Stomach (tissue), 9 donors: Measurements from ENCODE around the gene RPRML. TPM values are rescaled to one million over a fixed set of nuclear protein-coding genes. Genes with fewer than 3 reads are reported as not detected.

Source experiments
- DNase-seq, 2 donors: peaks; one replicate each; pipeline versions ENCODE4 v3.0.0 to v3.0.0-alpha.2; 2013 to 2019
- H3K27ac ChIP-seq, 5 donors: fragments of 200-600 bp in 4 of 5; sonication (generic) in 4 of 5; one replicate each; pipeline ENCODE4 v1.5.1; 2013 to 2019; ENCODE audit warnings: mild to moderate bottlenecking in 1 of 5, moderate library complexity in 1 of 5
- H3K27me3 ChIP-seq, 3 donors: fragments of 200-600 bp; sonication (generic); one replicate each; pipeline ENCODE4 v1.5.1; 2017 to 2019; ENCODE audit warnings: mixed run types in 1 of 3
- H3K36me3 ChIP-seq, 4 donors: fragments of 200-600 bp; sonication (generic); 1 replicate in 3 of 4; 2 replicates in 1 of 4; pipeline ENCODE4 v1.5.1; 2016 to 2019
- H3K4me1 ChIP-seq, 4 donors: fragments of 200-600 bp; sonication (generic); one replicate each; pipeline ENCODE4 v1.5.1; 2016 to 2019
- H3K4me3 ChIP-seq, 4 donors: fragments of 200-600 bp; sonication (generic) in 3 of 4; one replicate each; pipeline ENCODE4 v1.5.1; 2016 to 2019; ENCODE audit warnings: mild to moderate bottlenecking in 1 of 4
- H3K9me3 ChIP-seq, 4 donors: fragments of 200-600 bp; sonication (generic); one replicate each; pipeline ENCODE4 v1.5.1; 2016 to 2019
- CTCF ChIP-seq, 7 experiments: fragments of 450-650 bp in 4 of 7; fragments of 200-600 bp in 3 of 7; sonication (generic) in 3 of 7; IDR thresholded peaks; one replicate each; pipeline ENCODE4 v1.5.1; 2016 to 2019; ENCODE audit warnings: antibody characterized with exemption in 7 of 7, control low read depth in 2 of 7, mild to moderate bottlenecking in 1 of 7
- EP300 ChIP-seq: sonication (generic); formaldehyde crosslinking; IDR thresholded peaks from one replicate; pipeline ENCODE4 v1.6.1; 2017; ENCODE audit warnings: antibody characterized with exemption
- POLR2A ChIP-seq, 4 donors: fragments of 450-650 bp; IDR thresholded peaks; one replicate each; pipeline ENCODE4 v1.6.1; 2016; ENCODE audit warnings: antibody characterized with exemption in 4 of 4, control low read depth in 2 of 4, mild to moderate bottlenecking in 1 of 4, moderate library complexity in 1 of 4
- POLR2AphosphoS5 ChIP-seq, 3 donors: sonication (generic); formaldehyde crosslinking; IDR thresholded peaks; one replicate each; pipeline ENCODE4 v1.6.1; 2016; ENCODE audit warnings: antibody characterized with exemption in 3 of 3
- WGBS, 5 donors: extraction: QIAGEN DNeasy Blood & Tissue Kit in 3 of 5; methylation state at CpG; one replicate each; pipeline versions ENCODE4 v1.1.5 to v1.1.7; 2013 to 2018; 5-methylcytosine and 5-hydroxymethylcytosine counted together
- intact Hi-C: fragments of 100-400 bp; cut with DNase I; formaldehyde crosslinking; loops from one replicate; pipeline ENCODE4 v1.15.1; 2023; ENCODE audit warnings: low total_unique reads
- polyA plus RNA-seq, 3 donors: library from polyadenylated mRNA; stranded (reverse); fragments of 200-250 nt; gene quantifications; one replicate each; pipeline ENCODE4 v1.2.3, GENCODE V29; 2013
- total RNA-seq, 5 donors: library from RNA; depleted of rRNA; stranded (reverse); fragments of >200 nt; gene quantifications; one replicate each; pipeline versions ENCODE4 v1.1.0 to v1.2.3, GENCODE V29; 2014 to 2016
- donor health status: healthy with polysubstance abuse.
- donor health status: Bipolar disorder and iron deficiency.
- donor health status: healthy.

The RPRML gene
- total and polyA plus RNA-seq, 8 donors = 0.37 to 2.4 (median 0.40) TPM; not detected in 5

DNA sequence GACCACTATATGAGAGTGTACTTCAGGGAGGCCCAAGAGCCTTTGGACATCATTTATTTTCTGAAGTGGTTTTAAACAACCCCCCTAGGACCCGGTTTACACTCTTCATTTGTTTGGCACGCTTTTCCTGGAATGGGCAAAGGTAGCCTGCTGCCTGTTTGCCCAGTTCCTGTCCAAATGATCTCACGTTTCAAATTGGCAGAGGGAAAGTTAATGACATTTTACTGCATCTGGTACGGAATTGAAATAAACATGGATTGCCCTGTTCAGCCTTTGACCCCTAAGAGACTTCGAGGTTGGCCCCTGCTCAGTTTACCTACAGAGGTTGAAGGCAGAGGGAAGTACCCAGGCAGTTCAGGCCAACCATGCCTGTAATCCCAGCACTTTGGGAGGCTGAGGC, 5.8 kb upstream of the RPRML start:
- Histone ChIP-seq H3K27ac (peak overlapping the region in 2 of 5 donors; percentile 12 to 65), H3K27me3 (peaks cover 0 to 23% (median 2%) of the 10 kb centered on the region in 3 donors), H3K9me3 (no peaks in the 10 kb centered on the region), H3K36me3 (no peaks in the 10 kb centered on the region), H3K4me1 (peaks cover 0 to 10% (median 3%) of the 10 kb centered on the region in 4 donors), H3K4me3 (no peak overlapping the region)
- DNase-seq = peak; percentile 60 to 67
- WGBS, 5 donors = 15 to 41% (median 26%) methylated on average over 5 of the region's 5 CpGs
- TF ChIP-seq EP300 (no peak), POLR2A (IDR thresholded peaks at IDR 0.05) (no peak), CTCF (IDR thresholded peaks at IDR 0.05) (no peak), POLR2AphosphoS5 (IDR thresholded peaks at IDR 0.05) (no peak)
- intact Hi-C loops = no loop called here

GRCh38 chr17:46984341-46984740, 5.3 kb upstream of the RPRML start:
- peak overlapping the region in 3 of 5 donors; percentile 12 to 65 (median 62) for H3K27ac ChIP-seq

GRCh38 chr17:46983782-46984181, 4.7 kb upstream of the RPRML start:
- no peak for DNase-seq
- Histone ChIP-seq H3K4me1 (peaks cover 10 to 19% (median 14%) of the 10 kb centered on the region in 4 donors), H3K4me3 (no peak overlapping the region), H3K27ac (peak overlapping the region in 1 of 5 donors; percentile 65), H3K36me3 (no peaks in the 10 kb centered on the region), H3K9me3 (no peaks in the 10 kb centered on the region), H3K27me3 (peaks cover 3 to 35% (median 12%) of the 10 kb centered on the region in 3 donors)
- intact Hi-C loops = no loop called here
- TF ChIP-seq CTCF (IDR thresholded peaks at IDR 0.05) = no peak
- no peak for TF ChIP-seq EP300
- no peak for TF ChIP-seq POLR2A (IDR thresholded peaks at IDR 0.05)
- no peak for TF ChIP-seq POLR2AphosphoS5 (IDR thresholded peaks at IDR 0.05)
- 65 to 93% (median 73%) methylated on average over 6 of the region's 6 CpGs for WGBS, 5 donors

More at GRCh38 chr17:46984341-46984740, 5.3 kb upstream of the RPRML start:
- intact Hi-C loops = no loop called here
- Histone ChIP-seq H3K27me3 (peaks cover 0 to 29% (median 7%) of the 10 kb centered on the region in 3 donors), H3K4me1 (peaks cover 4 to 14% (median 8%) of the 10 kb centered on the region in 4 donors), H3K4me3 (no peak overlapping the region), H3K36me3 (no peaks in the 10 kb centered on the region), H3K9me3 (no peaks in the 10 kb centered on the region)
- TF ChIP-seq POLR2A (IDR thresholded peaks at IDR 0.05) (no peak), CTCF (IDR thresholded peaks at IDR 0.05) (no peak), POLR2AphosphoS5 (IDR thresholded peaks at IDR 0.05) (no peak), EP300 (no peak)
- 19 to 73% (median 32%) methylated on average over 6 of the region's 6 CpGs for WGBS, 5 donors
- DNase-seq = no peak

- no peak overlapping the region for H3K27ac ChIP-seq
- 87 to 94% (median 93%) methylated on average over 6 of the region's 6 CpGs for WGBS, 5 donors
- intact Hi-C loops = no loop called here
- peaks cover 4 to 47% (median 25%) of the 10 kb centered on the region in 3 donors for H3K27me3 ChIP-seq
- no peak for TF ChIP-seq EP300
- H3K4me1 ChIP-seq = peaks cover 19 to 32% (median 25%) of the 10 kb centered on the region in 4 donors
- no peaks in the 10 kb centered on the region for H3K9me3 ChIP-seq
- DNase-seq = no peak
- H3K4me3 ChIP-seq = no peak overlapping the region
- H3K36me3 ChIP-seq = no peaks in the 10 kb centered on the region
Measured at GRCh38 chr17:46982577-46982976, 3.5 kb upstream of the RPRML start.

DNA sequence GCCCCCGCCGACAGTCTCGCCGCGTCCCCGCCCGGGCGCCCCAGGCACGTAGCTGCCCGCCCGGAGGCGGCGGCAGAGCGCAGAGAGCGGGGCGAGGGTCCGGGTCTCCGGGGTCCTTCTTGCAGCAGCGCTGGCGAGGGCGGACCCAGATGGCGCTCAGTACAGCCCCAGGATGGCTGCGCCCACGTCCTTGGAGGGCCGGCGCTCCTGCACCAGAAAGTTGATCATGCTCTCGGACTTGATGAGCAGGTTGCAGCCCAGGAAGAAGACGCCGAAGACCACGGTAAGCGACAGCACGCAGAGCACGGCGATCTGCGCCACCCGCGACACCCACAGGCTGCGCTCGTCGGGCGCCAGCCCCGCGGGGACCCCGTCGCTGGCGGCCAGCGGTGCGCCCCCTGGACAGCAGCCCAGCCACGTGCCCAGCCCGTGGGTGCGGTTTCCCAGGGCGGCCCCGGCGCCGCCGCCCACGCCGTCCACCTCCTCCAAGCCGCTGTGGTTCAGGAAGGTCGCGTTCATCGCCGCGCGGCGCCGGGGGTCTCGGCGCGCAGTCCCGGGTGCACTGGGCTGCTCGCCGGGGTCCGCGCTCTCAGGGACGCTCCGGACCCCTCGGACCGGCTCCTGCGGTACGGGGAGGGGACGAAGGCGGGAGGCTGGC, 435 bp downstream of the RPRML start:
- peak overlapping the region; percentile 49 to 79 (median 60) for H3K4me3 ChIP-seq
- 1 to 3% (median 1%) methylated on average over 19 to 83 of the region's 83 CpGs for WGBS, 5 donors
- DNase-seq = peak in 1 of 2 donors; percentile 36
- peaks cover 19 to 24% (median 23%) of the 10 kb centered on the region in 4 donors for H3K4me1 ChIP-seq
- no peaks in the 10 kb centered on the region for H3K36me3 ChIP-seq
- H3K27ac ChIP-seq = peak overlapping the region in 1 of 5 donors; percentile 14
- intact Hi-C loops = no loop called here
- no peaks in the 10 kb centered on the region for H3K9me3 ChIP-seq
- TF ChIP-seq POLR2AphosphoS5 (IDR thresholded peaks at IDR 0.05) (no peak), POLR2A (IDR thresholded peaks at IDR 0.05) (no peak), EP300 (no peak), CTCF (IDR thresholded peaks at IDR 0.05) (no peak)
- peaks cover 4 to 65% (median 35%) of the 10 kb centered on the region in 3 donors for H3K27me3 ChIP-seq
